GM21381 (cell line): ENCODE data around the gene SUGP1.
"Not testable (repeated sequence)": the region's sequence is repeated elsewhere in the genome, so short reads cannot be mapped to it uniquely, and the experiment has no call there.

ENCODE experiments used
- ATAC-seq: cut with Tn5 transposase; IDR thresholded peaks from one replicate; pipeline ENCODE4 v1.9.1; 2021; ENCODE audit warnings: mild to moderate bottlenecking, moderate library complexity; ENCODE audit not compliant: unreplicated experiment

Gene SUGP1

DNA sequence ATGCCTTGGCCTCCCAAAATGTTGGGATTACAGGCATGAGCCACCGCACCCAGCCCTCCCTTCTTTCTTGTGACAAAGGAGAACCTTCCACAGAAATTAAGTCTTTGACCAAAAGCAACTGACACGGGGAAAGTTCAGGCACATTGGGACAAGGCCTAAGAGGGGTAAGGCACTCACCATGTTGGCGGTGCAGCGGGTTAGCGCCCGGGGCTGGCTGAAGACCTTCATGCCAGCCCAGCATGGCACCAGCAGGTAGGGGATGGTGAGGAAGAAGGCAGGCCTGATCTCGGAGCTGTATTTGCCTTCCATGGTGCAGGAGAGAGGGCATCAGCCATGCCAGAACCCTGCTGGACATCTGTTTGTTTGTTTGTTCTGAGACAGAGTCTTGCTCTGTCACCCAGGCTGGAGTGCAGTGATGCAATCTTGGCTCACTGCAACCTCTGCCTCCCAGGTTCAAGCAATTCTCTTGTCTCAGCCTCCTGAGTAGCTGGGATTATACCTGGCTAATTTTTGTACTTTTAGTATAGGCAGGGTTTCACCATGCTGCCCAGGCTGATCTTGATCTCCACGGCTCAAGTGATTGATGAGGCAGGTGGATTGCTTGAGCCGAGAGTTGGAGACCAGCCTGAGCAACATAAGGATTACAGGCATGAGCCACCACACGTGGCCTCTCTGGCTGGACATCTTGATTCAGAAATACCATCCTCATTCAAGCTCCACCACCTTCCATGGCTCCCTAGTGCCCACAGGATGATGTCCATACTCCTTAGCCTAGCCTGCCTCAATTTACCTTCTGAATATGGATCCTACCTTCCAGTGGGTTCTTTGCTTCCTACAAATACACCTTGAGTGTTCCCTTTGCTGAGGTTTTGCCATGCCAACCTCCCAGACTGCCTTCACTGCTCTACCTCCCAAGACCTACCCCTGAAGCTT is 51.6 kb downstream of the SUGP1 start:
- ATAC-seq, result no peak

DNA sequence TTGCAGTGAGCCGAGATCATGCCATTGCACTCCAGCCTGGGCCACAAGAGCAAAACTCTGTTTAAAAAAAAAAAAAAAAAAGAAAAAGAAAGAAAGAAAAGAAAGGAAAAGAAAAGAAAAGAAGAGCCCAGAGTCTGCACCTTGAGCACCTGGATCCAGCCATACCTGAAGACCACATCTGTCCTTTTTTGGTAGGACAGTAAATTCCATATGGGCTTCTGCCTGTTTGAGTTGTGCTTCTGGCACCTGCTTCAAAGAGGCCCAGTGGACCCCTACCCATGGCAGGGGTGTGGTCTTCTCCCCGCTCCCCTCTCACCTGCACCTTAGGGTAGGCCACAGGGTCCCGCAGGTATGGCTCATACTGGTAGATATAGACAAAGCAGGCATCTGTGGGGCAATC is 53.0 kb downstream of the SUGP1 start:
- no peak for ATAC-seq

- no peak for ATAC-seq
Observed at GRCh38 chr19:19263886-19264487, 56.3 kb downstream of the SUGP1 start.

- no peak for ATAC-seq
Observed at GRCh38 chr19:19262190-19263057, 57.9 kb downstream of the SUGP1 start.

- no peak for ATAC-seq
Observed at GRCh38 chr19:19261350-19262189, 58.7 kb downstream of the SUGP1 start.

DNA sequence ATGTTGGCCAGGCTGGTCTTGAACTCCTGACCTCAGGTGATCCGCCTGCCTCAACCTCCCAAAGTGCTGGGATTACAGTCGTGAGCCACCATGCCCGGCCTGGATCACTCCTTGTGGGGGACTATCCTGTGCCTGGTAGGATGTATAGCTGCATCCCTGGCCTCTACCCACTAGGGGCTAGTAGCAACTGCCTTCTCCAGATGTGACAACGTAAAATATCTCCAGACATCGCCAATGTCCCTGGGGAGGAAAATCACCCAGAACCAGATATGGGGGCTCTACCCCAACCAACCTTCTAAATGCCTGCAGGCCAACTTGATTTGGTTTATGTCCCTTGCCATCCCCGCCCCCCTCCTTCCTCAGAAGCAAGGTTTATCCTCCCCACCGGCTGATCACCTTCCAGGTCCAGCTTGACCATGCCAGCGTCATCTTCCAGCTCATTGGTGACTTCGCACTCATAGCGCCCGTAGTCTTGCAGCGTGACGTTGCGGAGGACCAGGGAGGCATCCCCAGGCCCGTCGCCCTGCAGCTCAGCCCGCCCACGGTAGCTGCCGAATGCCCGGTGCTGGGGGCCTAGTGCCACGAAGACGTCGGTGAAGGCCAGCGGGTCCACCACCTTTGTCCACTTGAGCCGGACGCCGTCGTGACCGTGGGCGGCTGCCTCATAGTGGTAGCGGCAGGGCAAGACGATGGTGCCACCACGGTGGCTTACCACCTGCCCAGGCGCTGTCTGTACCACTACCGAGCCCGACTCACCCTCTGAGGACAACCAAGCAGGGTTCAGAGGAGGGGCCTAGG is 59.7 kb downstream of the SUGP1 start:
- ATAC-seq, result no peak

DNA sequence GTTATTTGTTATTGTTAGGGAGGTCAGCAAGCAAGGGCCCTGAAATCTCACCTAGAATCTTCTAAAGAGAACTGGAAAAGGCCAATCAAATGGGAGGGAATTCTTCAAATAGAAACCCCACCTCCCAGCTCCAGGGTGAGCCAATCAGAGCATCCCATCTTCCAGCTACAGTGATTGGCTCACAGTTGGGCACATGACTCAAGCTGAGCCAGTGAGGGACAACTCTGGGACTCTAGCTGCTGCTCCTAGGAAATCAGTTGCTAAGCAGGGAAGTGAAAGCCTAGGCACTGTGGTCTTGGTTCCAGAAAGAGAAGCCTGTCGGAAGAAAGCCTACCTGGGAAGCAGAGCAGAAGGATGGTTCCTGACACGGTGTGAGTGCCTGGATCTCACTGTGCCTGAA is 60.6 kb downstream of the SUGP1 start:
- no peak for ATAC-seq

DNA sequence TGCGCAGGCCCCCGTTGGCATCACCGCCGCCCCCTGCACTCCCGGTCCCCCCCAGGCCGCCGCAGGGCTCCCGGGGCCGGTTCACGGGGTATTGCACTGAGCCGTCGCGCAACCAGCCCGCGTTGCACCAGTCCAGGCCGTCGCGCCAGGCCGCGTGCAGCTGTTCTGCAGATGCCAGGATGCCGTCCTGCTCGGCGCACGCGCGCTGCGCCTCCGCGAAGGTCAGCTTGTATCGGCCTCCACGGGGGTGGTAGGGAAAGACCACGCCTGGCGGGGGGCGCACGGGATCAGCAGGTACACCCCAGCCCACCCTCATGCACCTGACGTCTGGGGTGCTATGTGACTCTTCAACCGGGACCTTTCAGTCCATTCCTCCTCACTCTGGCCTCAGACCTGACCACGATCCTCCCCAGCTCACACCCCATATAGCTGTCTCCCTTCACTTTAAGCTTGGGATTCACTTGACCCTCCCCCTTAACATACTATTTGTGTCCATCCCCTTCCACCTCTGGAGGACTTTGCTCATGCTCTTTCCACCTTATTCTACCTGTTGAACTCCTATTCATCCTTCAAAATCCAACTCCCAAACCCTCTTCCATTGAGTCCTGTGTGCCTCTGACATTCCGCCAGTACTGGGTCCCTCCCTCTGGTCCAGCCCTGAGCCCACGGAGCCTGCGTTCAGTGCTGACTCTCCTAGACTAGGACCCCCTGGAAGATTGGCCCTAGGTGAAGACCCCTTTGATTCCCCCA is 61.5 kb downstream of the SUGP1 start:
- no peak for ATAC-seq

GRCh38 chr19:19257836-19258588 is 62.3 kb downstream of the SUGP1 start:
- no peak for ATAC-seq

GRCh38 chr19:19257137-19257536 is 63.2 kb downstream of the SUGP1 start:
- ATAC-seq, result no peak

DNA sequence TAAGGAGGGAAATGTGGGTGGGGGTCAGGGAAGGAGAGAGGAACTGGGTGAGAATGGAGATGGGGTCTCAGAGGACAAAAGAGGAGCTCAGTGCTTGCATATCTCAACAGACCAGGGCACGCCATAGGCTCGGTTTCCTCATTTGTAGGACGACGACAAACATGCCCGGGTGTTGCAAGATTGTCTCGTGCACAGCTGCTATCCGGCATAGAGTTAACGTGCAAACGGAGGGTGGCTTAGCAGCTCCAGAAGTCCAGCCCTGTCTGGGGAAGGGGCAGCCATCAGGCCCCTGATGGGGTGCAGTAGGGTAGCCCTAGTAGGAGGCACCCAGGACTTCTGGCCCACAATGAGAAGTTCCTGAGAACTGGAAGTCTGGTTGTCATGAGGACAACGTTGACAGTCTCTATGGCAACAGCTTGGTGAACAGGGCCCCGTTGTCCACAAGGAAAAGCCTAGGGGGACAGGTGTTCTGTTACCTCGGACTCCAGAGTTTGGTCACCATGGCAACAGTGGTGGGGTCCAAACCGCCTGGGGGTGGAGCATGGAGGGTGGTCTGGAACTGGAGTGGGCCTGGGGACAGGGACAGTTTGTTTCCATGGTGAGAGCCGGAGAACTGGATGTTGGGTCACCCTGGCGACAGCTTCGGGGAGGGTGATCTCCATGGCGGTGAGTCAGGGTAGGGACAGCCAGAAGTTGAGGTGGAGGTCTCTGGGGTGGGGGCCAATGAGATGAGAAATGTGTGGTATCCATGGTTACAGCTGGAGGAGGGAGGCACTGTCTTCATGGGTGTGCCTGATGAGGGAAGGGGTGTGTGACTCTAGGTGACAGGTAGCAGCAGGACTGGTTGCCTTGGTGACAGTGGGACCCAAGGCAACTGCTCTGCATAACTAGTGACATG is 64.0 kb downstream of the SUGP1 start:
- ATAC-seq, result no peak

GRCh38 chr19:19253409-19253808 is 66.9 kb downstream of the SUGP1 start:
- ATAC-seq, result not testable (repeated sequence)

DNA sequence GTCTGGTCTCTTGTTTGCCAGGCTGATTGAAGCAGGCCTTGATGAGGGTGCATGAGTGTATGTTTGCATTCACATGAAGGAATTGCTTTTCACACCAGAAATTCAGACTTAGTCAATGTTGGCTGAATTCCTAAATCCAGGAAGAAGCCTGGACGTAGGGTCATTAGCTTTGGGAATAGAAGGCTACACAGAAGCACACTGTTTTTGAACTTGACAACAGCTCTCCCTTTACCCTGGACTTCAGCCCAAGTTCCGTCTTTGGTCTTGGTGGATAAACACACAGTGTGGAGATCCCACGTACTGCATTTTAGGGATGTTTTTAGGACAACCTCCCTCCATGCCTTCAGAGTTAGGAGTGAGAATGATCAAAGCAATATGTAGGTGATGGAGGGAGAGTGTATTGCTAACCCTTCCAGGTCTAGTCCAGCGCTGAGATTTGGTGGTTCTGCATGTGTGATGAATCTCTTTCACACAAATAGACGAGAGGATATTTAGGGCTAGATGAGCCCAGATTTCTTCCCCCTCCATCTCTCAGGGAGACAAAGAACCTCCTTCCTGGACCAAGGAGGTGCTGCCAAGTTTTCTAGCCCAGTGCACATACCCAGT is 70.0 kb downstream of the SUGP1 start:
- no peak for ATAC-seq

DNA sequence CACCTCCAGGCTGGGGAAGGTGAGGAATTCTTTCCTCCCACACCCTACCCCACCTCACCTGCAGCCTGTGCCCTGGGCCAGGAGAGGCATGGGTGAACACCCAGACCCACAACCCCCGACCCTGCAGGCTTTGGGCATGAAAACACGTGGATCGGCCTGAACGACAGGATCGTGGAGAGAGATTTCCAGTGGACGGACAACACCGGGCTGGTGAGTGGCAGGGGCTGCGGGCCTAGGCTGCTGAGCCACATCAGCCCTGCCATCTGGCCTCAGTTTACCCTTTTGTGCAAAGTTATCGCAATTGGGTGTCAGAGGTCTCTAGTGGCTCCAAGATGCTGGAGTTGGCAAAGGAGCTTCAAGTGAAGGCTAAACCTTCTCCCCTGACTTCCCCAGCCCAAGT is 79.8 kb downstream of the SUGP1 start:
- no peak for ATAC-seq

DNA sequence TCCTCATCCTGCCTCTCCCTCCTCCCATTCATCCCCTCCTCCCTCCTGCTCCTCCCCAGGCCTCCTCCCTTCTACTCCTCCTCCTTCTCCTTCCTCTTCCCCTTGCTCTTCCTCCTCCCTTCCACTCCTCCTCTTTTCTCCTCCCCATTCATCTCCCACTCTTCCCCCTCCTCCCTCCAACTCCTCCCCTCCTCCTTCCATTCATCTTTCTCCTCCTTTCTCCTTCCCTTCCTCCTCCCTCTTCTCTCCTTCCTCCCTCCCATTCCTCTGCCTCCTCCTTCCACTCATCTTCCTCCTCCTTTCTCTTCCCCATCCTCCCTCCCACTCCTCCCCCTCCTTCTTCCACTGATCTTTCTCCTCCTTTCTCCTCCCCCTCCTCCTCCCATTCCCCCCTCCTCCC is 80.6 kb downstream of the SUGP1 start:
- no peak for ATAC-seq

DNA sequence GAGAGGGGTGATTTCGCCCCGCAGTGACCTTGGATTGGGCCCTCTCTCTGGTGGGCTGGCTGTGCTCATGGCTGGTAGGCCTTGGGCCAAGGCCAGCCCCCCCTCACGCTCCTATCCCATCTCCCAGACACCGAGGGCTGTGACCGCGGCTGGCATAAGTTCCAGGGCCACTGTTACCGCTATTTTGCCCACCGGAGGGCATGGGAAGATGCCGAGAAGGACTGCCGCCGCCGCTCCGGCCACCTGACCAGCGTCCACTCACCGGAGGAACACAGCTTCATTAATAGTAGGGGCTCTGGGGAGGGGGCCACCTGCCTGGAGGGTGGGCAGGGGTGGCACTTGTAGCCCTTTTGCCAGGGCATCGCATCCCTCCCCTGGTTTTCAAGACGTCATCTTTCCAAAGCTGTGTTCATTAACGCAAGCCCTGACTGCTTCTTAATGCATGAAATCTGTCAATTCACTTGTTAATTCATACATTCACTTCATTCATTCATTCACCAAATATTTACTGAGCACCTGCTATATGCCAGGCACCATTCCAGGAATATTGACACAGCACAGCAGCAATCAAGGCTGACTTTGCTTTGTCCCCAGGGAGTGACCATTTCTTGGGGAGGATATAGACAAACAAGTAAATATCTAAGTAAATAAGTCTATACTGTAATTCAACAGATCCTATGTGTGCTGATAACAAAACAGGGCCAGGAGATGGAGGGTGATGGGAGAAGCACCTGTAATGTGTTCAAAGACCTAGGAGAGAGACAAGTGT is 82.0 kb downstream of the SUGP1 start:
- no peak for ATAC-seq
